GM12864 (cell line): ENCODE data around the gene RFNG.

Experiments
- DNase-seq: peaks from one replicate; pipeline ENCODE4 v3.0.0-alpha.2; 2011; ENCODE audit warnings: low read depth
- H3K4me3 ChIP-seq: 2 replicates; pipeline ENCODE4 v1.5.1; 2011; ENCODE audit warnings: mild to moderate bottlenecking, low read depth, low read length, control low read depth
- TF ChIP-seq, protein P1 (sequence below): IDR thresholded peaks from 2 replicates; pipeline ENCODE4 v1.5.1; 2011; ENCODE audit warnings: low read depth, mild to moderate bottlenecking, moderate library complexity, low read length, control low read depth, inconsistent platforms; ENCODE audit errors: missing control alignments

The RFNG gene

DNA sequence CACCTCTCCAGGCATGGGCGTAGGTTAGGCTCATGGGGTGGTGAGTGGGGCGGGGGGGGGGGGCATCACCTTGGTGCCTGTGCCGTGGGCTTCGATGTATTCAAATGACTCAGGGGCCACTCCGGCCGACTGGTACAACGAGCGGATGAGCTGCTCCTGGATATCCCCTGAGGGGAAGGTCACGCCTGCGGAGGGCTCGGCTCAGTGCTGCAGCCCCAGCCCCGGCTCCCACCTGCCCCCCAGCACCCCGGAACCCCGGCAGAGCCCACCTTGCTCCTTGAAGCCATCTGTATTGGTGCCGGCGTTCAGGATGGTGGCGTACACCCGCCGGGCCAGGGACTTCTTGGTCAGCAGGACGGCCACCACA lies 41.0 kb upstream of the RFNG start:
- TF ChIP-seq, protein P1, sequence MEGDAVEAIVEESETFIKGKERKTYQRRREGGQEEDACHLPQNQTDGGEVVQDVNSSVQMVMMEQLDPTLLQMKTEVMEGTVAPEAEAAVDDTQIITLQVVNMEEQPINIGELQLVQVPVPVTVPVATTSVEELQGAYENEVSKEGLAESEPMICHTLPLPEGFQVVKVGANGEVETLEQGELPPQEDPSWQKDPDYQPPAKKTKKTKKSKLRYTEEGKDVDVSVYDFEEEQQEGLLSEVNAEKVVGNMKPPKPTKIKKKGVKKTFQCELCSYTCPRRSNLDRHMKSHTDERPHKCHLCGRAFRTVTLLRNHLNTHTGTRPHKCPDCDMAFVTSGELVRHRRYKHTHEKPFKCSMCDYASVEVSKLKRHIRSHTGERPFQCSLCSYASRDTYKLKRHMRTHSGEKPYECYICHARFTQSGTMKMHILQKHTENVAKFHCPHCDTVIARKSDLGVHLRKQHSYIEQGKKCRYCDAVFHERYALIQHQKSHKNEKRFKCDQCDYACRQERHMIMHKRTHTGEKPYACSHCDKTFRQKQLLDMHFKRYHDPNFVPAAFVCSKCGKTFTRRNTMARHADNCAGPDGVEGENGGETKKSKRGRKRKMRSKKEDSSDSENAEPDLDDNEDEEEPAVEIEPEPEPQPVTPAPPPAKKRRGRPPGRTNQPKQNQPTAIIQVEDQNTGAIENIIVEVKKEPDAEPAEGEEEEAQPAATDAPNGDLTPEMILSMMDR, result no peak
- DNase-seq, result no peak
- H3K4me3 ChIP-seq, result no peak overlapping the region

DNA sequence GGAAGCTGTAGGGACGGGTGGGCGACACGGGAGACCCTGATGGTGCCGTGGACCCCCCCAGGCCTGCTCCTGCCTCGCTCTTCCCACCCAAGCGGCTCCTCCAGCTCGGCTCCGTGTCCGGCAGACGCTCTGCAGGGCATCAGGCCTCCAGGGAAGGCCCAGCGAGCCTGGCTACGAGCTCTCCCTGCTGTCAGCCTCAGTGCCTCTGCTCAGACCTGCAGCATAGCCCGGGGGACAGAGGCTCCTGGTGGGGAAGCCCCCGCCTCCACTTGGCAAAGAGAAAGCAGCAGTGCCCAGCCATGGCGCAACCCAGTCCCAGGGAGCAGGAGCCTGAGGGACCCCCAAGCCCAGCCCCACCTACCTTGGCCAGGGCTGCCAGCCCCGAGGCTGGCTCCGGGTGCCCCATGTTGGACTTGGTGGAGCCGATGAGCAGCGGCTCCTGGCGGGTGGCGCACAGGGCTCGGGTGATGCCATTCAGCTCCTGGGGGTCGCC lies 40.5 kb upstream of the RFNG start:
- H3K4me3 ChIP-seq, result no peak overlapping the region
- no peak for DNase-seq
- TF ChIP-seq, protein P1, result no peak

- no peak overlapping the region for H3K4me3 ChIP-seq
- DNase-seq, result no peak
- TF ChIP-seq, protein P1, result no peak
These were observed 39.9 kb upstream of the RFNG start for GRCh38 chr17:82091264-82092066.

- TF ChIP-seq, protein P1, result no peak
- no peak for DNase-seq
- no peak overlapping the region for H3K4me3 ChIP-seq
These were observed 39.1 kb upstream of the RFNG start for GRCh38 chr17:82090549-82091263.

DNA sequence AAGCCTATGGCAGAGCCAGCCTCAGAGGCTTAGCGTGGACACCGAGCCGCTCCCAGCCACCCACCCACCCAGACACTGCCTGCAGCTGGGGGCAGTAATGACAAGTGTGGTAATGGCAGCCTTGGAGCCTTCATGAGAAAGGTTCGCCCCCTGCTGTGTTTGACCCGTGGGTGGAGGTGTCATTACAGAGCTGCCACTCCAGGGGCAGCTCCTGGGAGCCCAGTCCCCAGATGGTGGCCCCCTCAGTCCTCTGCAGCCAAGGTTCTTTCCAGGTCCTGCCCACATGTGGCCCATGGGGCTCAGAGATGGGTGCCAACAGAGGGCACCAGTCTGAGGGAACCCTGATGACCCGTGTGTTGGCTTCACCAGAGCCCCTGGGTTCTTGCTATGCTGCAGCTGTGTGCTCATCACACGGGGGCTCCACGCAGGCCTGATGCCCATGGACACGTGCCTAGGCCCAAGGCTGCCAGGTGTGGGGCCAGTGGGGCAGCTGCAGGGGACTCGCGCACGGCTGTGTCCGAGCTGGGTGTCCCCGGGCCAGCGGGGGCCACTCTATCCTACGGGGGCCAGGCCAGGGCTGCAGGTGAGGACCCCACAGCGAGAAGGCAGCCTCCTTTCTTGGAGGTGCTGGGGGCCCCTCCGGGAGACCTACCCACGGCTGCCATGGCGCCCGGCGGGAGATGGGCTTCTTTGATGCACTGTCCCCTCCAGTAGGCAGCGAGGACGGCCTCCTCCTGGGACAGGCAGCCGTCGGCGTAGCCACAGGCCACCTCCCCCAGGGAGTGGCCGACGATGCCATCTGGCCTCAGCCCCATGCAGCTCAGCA lies 38.3 kb upstream of the RFNG start:
- TF ChIP-seq, protein P1, result no peak
- DNase-seq, result no peak
- H3K4me3 ChIP-seq, result no peak overlapping the region

DNA sequence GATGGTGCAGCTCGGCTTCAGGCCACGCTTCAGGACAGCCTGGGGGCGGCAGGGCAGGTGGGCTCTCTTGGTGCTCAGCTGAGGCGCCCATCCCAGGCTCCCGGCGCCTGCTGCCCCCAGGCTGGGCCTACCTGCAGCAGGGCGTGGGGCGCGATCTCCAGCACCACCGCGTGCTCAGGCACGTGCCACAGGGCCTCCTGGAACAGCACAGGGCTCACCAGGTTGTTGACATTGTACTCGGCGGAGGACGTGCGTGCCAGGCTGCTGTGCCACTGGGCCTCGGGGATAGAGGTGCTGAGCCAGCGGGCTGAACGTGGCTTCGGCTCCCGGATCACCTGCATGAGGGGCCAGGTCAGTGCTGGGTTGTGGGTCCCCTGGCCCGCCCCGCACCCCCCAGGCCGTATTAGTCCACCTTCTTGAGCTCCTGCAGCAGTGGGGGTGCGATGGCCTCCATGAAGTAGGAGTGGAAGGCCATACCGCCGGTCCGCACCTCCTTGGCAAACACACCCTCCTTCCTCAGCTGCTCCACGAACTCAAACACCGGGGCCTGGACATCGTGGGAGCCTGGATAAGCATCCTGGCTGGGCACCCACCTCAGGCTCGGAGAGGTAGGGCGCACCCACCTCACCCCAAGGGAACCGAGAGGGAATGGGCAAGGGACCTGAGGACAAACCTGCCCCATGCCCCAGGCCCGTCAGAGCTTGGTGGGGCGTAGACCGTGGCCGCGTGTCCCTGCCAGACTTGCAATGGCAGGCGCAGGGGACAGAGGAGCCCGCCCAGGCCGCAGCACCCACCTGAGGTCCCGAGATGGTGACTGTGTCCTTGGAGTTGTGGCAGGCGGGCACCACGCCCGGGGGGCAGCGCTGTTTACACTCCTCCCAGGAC lies 37.5 kb upstream of the RFNG start:
- TF ChIP-seq, protein P1, result no peak
- H3K4me3 ChIP-seq, result no peak overlapping the region
- no peak for DNase-seq
